ENCODE measurements around the gene GPR68.

Gene GPR68

DNA sequence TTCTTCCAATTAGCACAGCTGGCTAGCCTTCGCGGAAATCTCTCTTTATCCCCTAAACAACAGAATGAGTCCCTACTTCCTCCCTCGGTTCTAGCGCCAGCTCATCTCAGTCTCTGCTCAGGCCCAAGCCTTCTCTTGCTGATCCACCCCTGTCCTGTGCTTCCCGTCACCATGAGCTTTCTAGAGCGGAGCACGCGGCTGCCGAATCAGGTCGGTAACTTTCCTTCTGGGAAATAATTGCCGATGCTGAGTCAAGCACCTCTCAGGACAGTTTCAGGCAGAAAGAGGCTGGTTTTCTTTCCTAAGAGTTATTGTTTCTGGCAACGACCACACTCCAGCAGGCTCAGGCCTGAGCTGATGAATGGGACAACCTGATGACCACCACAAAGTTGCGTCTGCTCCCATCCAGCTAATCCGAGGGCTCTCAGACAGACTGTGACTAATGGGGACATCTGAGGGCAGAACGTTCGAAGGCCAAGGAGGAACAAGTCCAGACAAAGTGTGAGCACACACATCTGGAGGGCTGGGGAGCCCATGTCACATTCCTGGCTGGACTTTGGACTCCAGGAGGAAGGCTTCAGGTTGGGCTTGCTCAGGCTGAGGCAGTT is 13.6 kb upstream of the GPR68 start:
- no peak for TF ChIP-seq TAF1 (IDR thresholded peaks at IDR 0.05; ENCODE audit: low read depth)
- TF ChIP-seq ZBTB7A (IDR thresholded peaks at IDR 0.05; ENCODE audit: low read depth) = no peak
- no peak for TF ChIP-seq EP300 (IDR thresholded peaks at IDR 0.05; ENCODE audit: borderline replicate concordance)
- TF ChIP-seq RAD21 (IDR thresholded peaks at IDR 0.05; ENCODE audit: low read depth) = no peak
- TF ChIP-seq TCF12 (IDR thresholded peaks at IDR 0.05; ENCODE audit: low read depth) = no peak
- no peak for TF ChIP-seq EGR1 (IDR thresholded peaks at IDR 0.05)
- TF ChIP-seq FOXM1 (IDR thresholded peaks at IDR 0.05; ENCODE audit: borderline replicate concordance, low read depth) = no peak
- TF ChIP-seq, protein P1, sequence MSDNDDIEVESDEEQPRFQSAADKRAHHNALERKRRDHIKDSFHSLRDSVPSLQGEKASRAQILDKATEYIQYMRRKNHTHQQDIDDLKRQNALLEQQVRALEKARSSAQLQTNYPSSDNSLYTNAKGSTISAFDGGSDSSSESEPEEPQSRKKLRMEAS (IDR thresholded peaks at IDR 0.05) = no peak
- no peak for TF ChIP-seq CEBPB (IDR thresholded peaks at IDR 0.05)

DNA sequence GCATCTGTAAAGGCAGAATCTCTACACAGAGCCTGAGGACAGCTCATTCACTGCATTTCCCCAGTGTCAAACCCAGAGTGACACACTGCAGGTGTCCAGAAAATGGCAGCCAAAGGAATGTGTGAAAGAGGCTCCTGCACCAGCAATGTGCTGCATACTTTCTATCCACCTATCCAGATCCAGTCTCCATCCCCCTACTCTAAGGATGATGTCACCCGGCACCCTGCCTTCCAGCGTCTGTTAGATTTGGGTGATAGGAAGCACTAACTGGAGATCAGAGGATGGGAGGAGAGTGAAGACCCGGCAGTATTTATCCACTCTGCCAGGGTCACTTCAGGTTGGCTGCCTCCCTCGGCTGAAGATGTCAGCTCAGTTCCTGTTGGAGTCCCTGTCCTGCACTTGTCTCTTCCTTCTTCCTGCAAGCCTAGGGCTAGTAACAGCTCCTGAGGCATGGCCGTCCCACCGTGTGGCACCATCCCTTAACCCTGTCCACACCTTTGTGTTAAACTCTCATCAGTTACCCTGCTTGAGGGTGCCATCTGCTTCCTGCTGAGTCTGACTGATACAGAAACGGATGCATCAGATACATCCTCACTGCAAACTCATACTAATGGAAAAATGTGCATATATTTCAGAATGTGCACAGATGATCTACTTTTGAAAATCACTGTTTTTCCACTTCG is 13.0 kb upstream of the GPR68 start:
- no peak for TF ChIP-seq FOXM1 (IDR thresholded peaks at IDR 0.05; ENCODE audit: borderline replicate concordance, low read depth)
- TF ChIP-seq, protein P2, sequence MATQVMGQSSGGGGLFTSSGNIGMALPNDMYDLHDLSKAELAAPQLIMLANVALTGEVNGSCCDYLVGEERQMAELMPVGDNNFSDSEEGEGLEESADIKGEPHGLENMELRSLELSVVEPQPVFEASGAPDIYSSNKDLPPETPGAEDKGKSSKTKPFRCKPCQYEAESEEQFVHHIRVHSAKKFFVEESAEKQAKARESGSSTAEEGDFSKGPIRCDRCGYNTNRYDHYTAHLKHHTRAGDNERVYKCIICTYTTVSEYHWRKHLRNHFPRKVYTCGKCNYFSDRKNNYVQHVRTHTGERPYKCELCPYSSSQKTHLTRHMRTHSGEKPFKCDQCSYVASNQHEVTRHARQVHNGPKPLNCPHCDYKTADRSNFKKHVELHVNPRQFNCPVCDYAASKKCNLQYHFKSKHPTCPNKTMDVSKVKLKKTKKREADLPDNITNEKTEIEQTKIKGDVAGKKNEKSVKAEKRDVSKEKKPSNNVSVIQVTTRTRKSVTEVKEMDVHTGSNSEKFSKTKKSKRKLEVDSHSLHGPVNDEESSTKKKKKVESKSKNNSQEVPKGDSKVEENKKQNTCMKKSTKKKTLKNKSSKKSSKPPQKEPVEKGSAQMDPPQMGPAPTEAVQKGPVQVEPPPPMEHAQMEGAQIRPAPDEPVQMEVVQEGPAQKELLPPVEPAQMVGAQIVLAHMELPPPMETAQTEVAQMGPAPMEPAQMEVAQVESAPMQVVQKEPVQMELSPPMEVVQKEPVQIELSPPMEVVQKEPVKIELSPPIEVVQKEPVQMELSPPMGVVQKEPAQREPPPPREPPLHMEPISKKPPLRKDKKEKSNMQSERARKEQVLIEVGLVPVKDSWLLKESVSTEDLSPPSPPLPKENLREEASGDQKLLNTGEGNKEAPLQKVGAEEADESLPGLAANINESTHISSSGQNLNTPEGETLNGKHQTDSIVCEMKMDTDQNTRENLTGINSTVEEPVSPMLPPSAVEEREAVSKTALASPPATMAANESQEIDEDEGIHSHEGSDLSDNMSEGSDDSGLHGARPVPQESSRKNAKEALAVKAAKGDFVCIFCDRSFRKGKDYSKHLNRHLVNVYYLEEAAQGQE (IDR thresholded peaks at IDR 0.05; ENCODE audit: low read depth) = no peak
- TF ChIP-seq CEBPB (IDR thresholded peaks at IDR 0.05) = no peak
- TF ChIP-seq TAF1 (IDR thresholded peaks at IDR 0.05; ENCODE audit: low read depth) = no peak
- TF ChIP-seq, protein P1 (IDR thresholded peaks at IDR 0.05) = no peak
- TF ChIP-seq NFIC (IDR thresholded peaks at IDR 0.05) = no peak
- no peak for TF ChIP-seq TCF12 (IDR thresholded peaks at IDR 0.05; ENCODE audit: low read depth)
- TF ChIP-seq CREB1 (IDR thresholded peaks at IDR 0.05; ENCODE audit: low read depth) = no peak
- TF ChIP-seq, protein P3, sequence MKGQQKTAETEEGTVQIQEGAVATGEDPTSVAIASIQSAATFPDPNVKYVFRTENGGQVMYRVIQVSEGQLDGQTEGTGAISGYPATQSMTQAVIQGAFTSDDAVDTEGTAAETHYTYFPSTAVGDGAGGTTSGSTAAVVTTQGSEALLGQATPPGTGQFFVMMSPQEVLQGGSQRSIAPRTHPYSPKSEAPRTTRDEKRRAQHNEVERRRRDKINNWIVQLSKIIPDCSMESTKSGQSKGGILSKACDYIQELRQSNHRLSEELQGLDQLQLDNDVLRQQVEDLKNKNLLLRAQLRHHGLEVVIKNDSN (IDR thresholded peaks at IDR 0.05) = no peak
- no peak for TF ChIP-seq EGR1 (IDR thresholded peaks at IDR 0.05)
- TF ChIP-seq TEAD4 (IDR thresholded peaks at IDR 0.05) = no peak
- no peak for TF ChIP-seq EP300 (IDR thresholded peaks at IDR 0.05; ENCODE audit: borderline replicate concordance)

DNA sequence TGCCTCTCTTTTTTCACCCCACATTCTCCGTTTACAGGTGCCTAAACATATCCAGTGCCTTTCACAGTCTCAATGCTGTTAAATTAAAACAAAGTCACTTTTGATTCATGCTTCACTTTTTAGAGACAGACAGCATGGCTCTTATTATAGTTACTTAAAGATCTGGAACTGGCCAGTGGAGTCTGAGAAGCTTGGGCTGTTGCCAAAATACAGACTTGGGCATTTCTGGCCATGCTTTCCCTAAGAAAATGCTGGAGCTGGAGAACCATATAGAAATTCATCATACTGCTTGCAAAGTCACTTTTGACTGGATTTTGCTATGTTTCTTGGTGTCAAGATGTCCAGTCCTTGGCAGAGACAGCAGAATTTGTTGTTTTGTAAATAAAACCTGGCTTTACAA is 12.2 kb upstream of the GPR68 start:
- TF ChIP-seq, protein P1 (IDR thresholded peaks at IDR 0.05) = no peak
- TF ChIP-seq TCF12 (IDR thresholded peaks at IDR 0.05; ENCODE audit: low read depth) (no peak), TAF1 (IDR thresholded peaks at IDR 0.05; ENCODE audit: low read depth) (no peak), RAD21 (IDR thresholded peaks at IDR 0.05; ENCODE audit: low read depth) (no peak), EGR1 (IDR thresholded peaks at IDR 0.05) (no peak), CEBPB (IDR thresholded peaks at IDR 0.05) (no peak), ZBTB7A (IDR thresholded peaks at IDR 0.05; ENCODE audit: low read depth) (no peak), YY1 (IDR thresholded peaks at IDR 0.05; ENCODE audit: low read depth) (no peak), CREB1 (IDR thresholded peaks at IDR 0.05; ENCODE audit: low read depth) (no peak), EP300 (IDR thresholded peaks at IDR 0.05; ENCODE audit: borderline replicate concordance) (no peak), FOXM1 (IDR thresholded peaks at IDR 0.05; ENCODE audit: borderline replicate concordance, low read depth) (no peak), TEAD4 (IDR thresholded peaks at IDR 0.05) (no peak), NFIC (IDR thresholded peaks at IDR 0.05) (no peak)
- TF ChIP-seq, protein P2 (IDR thresholded peaks at IDR 0.05; ENCODE audit: low read depth) = no peak
- TF ChIP-seq, protein P3 (IDR thresholded peaks at IDR 0.05) = no peak

DNA sequence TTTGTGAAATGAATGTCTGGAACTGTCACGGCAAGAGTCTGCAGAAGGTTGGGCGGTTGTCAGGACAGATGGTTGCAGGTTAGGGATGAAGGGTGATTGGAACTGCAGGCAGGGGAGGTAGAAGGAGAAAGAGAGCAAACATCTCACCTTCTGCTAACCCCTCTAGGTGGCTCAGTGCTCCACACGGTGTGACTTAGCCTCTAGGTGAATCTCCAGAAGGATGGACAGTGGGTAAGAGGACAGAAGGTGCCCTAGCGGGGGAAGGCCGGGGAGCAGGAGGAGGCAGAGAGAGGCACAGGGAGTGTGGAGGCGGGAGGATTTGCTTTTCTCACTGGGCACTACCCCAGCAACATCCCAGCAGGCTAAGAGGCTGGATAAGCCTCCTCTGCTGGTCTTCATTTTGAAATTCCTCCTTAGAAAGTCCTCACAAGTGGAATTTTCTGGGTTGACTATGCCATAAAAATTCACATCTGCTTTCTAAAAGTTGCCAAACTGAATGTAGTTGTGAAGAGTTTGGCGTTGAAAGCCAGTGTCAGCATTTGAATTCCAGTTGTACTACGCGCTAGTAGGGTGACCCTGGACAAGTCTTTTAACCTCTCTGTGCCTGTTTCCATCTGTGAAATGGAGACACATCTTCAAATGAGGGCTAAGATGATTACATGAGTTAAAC is 10.7 kb upstream of the GPR68 start:
- TF ChIP-seq TCF12 (IDR thresholded peaks at IDR 0.05; ENCODE audit: low read depth) (no peak), EGR1 (IDR thresholded peaks at IDR 0.05) (no peak)
- TF ChIP-seq, protein P1 (IDR thresholded peaks at IDR 0.05) = no peak

DNA sequence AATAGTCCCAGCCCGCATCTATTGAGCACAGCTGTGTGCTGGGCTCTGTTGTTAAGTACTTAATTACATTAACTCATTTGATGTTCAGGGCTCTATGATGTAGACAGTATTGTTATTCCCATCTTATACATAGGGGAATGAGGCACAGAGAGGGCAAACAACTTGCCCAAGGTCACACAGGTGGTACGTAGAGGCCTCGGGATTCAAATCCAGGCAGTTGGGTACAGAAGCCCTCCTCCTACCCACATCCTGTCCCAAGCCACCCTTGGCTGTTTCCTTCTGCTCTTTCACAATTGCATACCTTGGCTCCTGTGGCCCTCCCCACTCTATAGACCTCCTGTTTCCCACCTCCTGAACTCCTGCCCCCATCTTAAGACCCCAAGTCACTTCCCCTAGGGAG is 10.0 kb upstream of the GPR68 start:
- TF ChIP-seq, protein P2 (IDR thresholded peaks at IDR 0.05; ENCODE audit: low read depth) = no peak
- TF ChIP-seq YY1 (IDR thresholded peaks at IDR 0.05; ENCODE audit: low read depth) (no peak), EGR1 (IDR thresholded peaks at IDR 0.05) (no peak), NFIC (IDR thresholded peaks at IDR 0.05) (no peak), CREB1 (IDR thresholded peaks at IDR 0.05; ENCODE audit: low read depth) (no peak), ZBTB7A (IDR thresholded peaks at IDR 0.05; ENCODE audit: low read depth) (no peak), TEAD4 (IDR thresholded peaks at IDR 0.05) (no peak), CEBPB (IDR thresholded peaks at IDR 0.05) (no peak)
- TF ChIP-seq, protein P1 (IDR thresholded peaks at IDR 0.05) = no peak

Measured in Ishikawa (cell line).